ENCODE results near the gene SERPINF2. TPM values are rescaled to one million over a fixed set of nuclear protein-coding genes. Genes with fewer than 3 reads are reported as not detected.
"Not testable (repeated sequence)": the region's sequence is repeated elsewhere in the genome, so short reads cannot be mapped to it uniquely, and the experiment has no call there.

SERPINF2 gene
- total RNA-seq, 1 donor from 2014 or later = 1.2 TPM

DNA sequence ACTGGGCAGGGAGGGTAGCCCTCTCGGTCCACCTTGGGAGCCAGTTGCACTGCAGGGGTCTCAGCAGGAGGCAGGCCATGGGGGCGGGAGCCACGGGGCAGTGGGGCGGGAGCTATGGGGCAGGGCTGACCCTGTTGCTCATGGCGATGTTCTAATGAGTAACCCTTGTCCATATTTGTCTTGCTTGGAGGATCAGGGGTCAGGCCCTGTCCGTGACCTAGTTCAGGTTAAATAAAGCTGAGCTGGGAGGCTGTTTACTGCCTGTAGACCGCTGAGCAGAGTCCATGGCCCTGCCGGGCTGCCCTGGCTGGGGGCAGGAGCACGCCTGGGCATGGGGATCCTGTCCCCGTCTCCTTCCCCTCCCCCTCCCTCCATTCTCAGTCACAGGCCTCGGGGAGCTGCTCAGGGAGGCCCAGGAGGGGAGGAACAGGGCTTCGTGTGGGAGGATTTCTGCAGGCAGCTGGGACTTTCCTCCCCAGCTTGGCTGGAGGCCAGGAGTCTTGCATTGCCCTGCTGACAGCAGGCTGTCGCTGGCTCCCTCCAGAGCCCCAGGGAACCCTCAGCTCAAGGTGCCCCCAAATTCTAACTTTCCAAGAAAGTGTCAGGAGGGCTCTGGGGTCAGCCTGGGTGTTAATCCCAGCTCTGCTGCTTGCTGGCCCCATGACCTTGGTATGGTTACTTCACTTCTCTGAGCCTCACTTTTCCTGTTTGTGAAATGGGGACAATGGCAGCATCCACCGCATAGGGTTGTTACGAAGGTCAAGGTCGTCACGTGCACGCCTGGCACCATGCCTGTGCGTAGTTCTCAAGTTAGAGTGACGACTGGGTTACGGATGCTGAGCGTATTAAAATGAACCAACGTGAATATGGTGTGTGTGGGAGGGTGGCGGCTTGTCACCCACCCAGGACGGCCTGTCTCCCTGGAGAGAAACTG, 6.1 kb upstream of the SERPINF2 start:
- no peak for DNase-seq (ENCODE audit: low read depth)
- H3K36me3 ChIP-seq (ENCODE audit: control insufficient read depth, insufficient read depth, low read length) = no peaks in the 10 kb centered on the region
- no peak overlapping the region for H3K4me3 ChIP-seq (ENCODE audit: low read depth, low read length)
- TF ChIP-seq, protein P1, sequence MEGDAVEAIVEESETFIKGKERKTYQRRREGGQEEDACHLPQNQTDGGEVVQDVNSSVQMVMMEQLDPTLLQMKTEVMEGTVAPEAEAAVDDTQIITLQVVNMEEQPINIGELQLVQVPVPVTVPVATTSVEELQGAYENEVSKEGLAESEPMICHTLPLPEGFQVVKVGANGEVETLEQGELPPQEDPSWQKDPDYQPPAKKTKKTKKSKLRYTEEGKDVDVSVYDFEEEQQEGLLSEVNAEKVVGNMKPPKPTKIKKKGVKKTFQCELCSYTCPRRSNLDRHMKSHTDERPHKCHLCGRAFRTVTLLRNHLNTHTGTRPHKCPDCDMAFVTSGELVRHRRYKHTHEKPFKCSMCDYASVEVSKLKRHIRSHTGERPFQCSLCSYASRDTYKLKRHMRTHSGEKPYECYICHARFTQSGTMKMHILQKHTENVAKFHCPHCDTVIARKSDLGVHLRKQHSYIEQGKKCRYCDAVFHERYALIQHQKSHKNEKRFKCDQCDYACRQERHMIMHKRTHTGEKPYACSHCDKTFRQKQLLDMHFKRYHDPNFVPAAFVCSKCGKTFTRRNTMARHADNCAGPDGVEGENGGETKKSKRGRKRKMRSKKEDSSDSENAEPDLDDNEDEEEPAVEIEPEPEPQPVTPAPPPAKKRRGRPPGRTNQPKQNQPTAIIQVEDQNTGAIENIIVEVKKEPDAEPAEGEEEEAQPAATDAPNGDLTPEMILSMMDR (IDR thresholded peaks at IDR 0.05; ENCODE audit: insufficient read depth, low read length, poor library complexity, severe bottlenecking) = no peak
- H3K27me3 ChIP-seq (ENCODE audit: control insufficient read depth, insufficient read depth, low read length) = no peaks in the 10 kb centered on the region

DNA sequence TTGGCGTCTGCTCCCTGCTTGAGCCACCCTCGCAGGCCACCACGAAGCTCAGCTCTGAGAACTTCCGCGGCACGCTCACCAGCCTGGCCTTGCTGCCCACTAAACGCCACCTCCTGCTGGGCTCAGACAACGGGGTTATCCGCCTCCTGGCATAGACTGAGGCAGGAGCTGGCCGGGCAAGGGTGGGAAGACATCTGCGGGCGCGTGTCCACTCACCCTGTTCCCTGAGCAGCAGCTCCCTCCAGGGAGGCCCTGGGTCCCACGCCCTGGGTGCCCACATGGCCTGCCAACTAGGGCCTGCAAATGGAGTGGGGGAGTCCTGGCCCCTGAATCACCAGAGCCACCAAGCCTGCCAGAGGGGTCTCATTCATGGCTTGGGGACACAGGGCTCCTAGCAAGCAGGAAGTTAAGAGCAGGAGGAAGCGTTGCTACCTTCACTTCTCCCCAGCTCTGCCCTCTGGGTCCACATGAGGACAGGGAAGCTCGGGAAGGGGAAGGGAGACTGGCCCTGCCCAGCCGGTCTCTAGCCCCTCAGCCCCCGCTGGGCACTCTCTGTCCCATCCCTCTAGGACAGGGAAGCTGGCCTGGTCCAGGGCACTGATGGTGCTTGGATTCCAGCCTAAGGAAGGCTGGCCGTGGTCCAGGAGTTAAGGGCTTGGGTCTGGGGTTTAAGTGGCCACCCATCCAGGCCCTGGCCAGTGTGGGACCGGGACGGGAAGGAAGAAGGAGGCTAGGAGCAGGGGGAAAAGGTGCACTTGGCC, 5.0 kb upstream of the SERPINF2 start:
- H3K27me3 ChIP-seq (ENCODE audit: control insufficient read depth, insufficient read depth, low read length) = no peaks in the 10 kb centered on the region
- H3K36me3 ChIP-seq (ENCODE audit: control insufficient read depth, insufficient read depth, low read length) = no peaks in the 10 kb centered on the region
- no peak overlapping the region for H3K4me3 ChIP-seq (ENCODE audit: low read depth, low read length)
- no peak for DNase-seq (ENCODE audit: low read depth)
- TF ChIP-seq, protein P1 (IDR thresholded peaks at IDR 0.05; ENCODE audit: insufficient read depth, low read length, poor library complexity, severe bottlenecking) = no peak

DNA sequence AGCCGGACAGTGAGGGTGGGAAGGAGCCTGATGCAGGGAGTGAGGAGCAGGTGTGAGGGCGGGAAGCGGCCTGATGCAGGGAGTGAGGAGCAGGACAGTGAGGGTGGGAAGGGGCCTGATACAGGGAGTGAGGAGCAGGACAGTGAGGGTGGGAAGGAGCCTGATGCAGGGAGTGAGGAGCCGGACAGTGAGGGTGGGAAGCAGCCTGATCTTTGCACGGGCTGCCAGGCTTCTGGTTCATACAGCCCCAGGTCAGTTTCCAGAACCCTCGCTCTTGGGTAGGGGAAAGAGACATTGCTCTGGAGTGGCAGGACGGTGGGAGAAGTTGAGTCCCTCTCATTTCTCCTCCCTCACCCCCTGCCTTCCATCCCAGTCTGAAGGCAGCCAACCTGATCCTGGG, 772 bp upstream of the SERPINF2 start:
- not testable (repeated sequence) for H3K27me3 ChIP-seq (ENCODE audit: control insufficient read depth, insufficient read depth, low read length); H3K4me3 ChIP-seq (ENCODE audit: low read depth, low read length); H3K36me3 ChIP-seq (ENCODE audit: control insufficient read depth, insufficient read depth, low read length); DNase-seq (ENCODE audit: low read depth)

- DNase-seq (ENCODE audit: low read depth) = no peak
- Histone ChIP-seq H3K36me3 (ENCODE audit: control insufficient read depth, insufficient read depth, low read length) (no peaks in the 10 kb centered on the region), H3K4me3 (ENCODE audit: low read depth, low read length) (no peak overlapping the region), H3K27me3 (ENCODE audit: control insufficient read depth, insufficient read depth, low read length) (no peaks in the 10 kb centered on the region)
- TF ChIP-seq, protein P1 (IDR thresholded peaks at IDR 0.05; ENCODE audit: insufficient read depth, low read length, poor library complexity, severe bottlenecking) = no peak
These were observed 393 bp downstream of the SERPINF2 start for GRCh38 chr17:1743088-1743439.

- TF ChIP-seq, protein P1 (IDR thresholded peaks at IDR 0.05; ENCODE audit: insufficient read depth, low read length, poor library complexity, severe bottlenecking) = no peak
- H3K27me3 ChIP-seq (ENCODE audit: control insufficient read depth, insufficient read depth, low read length) = no peaks in the 10 kb centered on the region
These were observed 2.2 kb downstream of the SERPINF2 start for GRCh38 chr17:1744551-1745512.

More at GRCh38 chr17:1744551-1745512, 2.2 kb downstream of the SERPINF2 start:
- DNase-seq (ENCODE audit: low read depth) = no peak
- Histone ChIP-seq H3K4me3 (ENCODE audit: low read depth, low read length) (no peak overlapping the region), H3K36me3 (ENCODE audit: control insufficient read depth, insufficient read depth, low read length) (no peaks in the 10 kb centered on the region)
